PC-9 (cell line): ENCODE data around the gene CDC42BPB. TPM values are rescaled to one million over a fixed set of nuclear protein-coding genes. Genes with fewer than 3 reads are reported as not detected.

Source experiments
- BruUV-seq: library from RNA; stranded (reverse); fragments of 400-500 nt; replicated peaks from 2 replicates; lab custom pipeline; 2021; lab: Mats Ljungman, UMichigan
- CTCF ChIA-PET: fragments of 300-600 bp; sonication (Branson Sonifier 250); formaldehyde crosslinking; loops from one replicate; lab custom pipeline; 2022; ENCODE audit warnings: antibody characterized with exemption; lab: Charles Lee
- POLR2A ChIA-PET: fragments of 300-600 bp; sonication (Branson Sonifier 250); formaldehyde crosslinking; loops from one replicate; lab custom pipeline; 2022; ENCODE audit warnings: antibody characterized with exemption; ENCODE audit not compliant: unreplicated experiment; lab: Charles Lee
- DNase-seq, 2 experiments: peaks; one replicate each; pipeline versions ENCODE4 v3.0.0 to v3.0.0-alpha.2; 2015 to 2022; ENCODE audit warnings: mixed read lengths in 1 of 2
- H2AFZ ChIP-seq: fragments of 200-600 bp; sonication (generic); 2 replicates; pipeline ENCODE4 v1.8.1; 2017; ENCODE audit warnings: antibody characterized with exemption
- H3F3A ChIP-seq: fragments of 200-600 bp; sonication (generic); 2 replicates; pipeline ENCODE4 v1.8.1; 2017; ENCODE audit warnings: antibody characterized with exemption, mild to moderate bottlenecking, low read depth; ENCODE audit not compliant: insufficient read depth
- H3K27ac ChIP-seq: fragments of 200-600 bp; sonication (generic); 2 replicates; pipeline ENCODE4 v1.6.1; 2016; ENCODE audit warnings: mixed run types
- H3K27me3 ChIP-seq: fragments of 200-600 bp; sonication (generic); 2 replicates; pipeline ENCODE4 v1.6.1; 2016; ENCODE audit warnings: low read depth, mixed run types; ENCODE audit not compliant: insufficient read depth
- H3K36me3 ChIP-seq: fragments of 200-600 bp; sonication (generic); 2 replicates; pipeline ENCODE4 v1.6.1; 2016; ENCODE audit warnings: low read depth, mixed run types
- H3K4me1 ChIP-seq: fragments of 200-600 bp; sonication (generic); replicated peaks from 2 replicates; pipeline ENCODE4 v1.6.1; 2016; ENCODE audit warnings: mixed run types; ENCODE audit not compliant: insufficient read depth
- H3K4me2 ChIP-seq: fragments of 200-600 bp; sonication (generic); 2 replicates; pipeline ENCODE4 v1.6.1; 2017; ENCODE audit warnings: mixed run types
- H3K4me3 ChIP-seq: fragments of 200-600 bp; sonication (generic); 2 replicates; pipeline ENCODE4 v1.6.1; 2016; ENCODE audit warnings: mixed run types
- H3K79me2 ChIP-seq: fragments of 200-600 bp; sonication (generic); 2 replicates; pipeline ENCODE4 v1.6.1; 2017; ENCODE audit warnings: low read depth, mixed run types
- H3K9me2 ChIP-seq: fragments of 200-600 bp; sonication (generic); 2 replicates; pipeline ENCODE4 v1.8.1; 2017; ENCODE audit warnings: mild to moderate bottlenecking; ENCODE audit not compliant: insufficient read depth
- H3K9me3 ChIP-seq: fragments of 200-600 bp; sonication (generic); 2 replicates; pipeline ENCODE4 v1.8.1; 2016; ENCODE audit warnings: low read depth; ENCODE audit not compliant: insufficient read depth
- H4K20me1 ChIP-seq: fragments of 200-600 bp; sonication (generic); 2 replicates; pipeline ENCODE4 v1.8.1; 2017; ENCODE audit not compliant: insufficient read depth
- EZH2 ChIP-seq: fragments of 200-600 bp; sonication (generic); IDR thresholded peaks from 2 replicates; pipeline ENCODE4 v1.8.0; 2017; ENCODE audit warnings: antibody characterized with exemption, low read depth
- intact Hi-C: fragments of 100-400 bp; cut with micrococcal nuclease; formaldehyde crosslinking; loops from one replicate; pipeline ENCODE4 v1.10.0; 2022; ENCODE audit not compliant: unreplicated experiment
- total RNA-seq: library from RNA; stranded (reverse); gene quantifications from 2 replicates; pipeline ENCODE4 v1.2.3, GENCODE V29; 2021
- TF ChIP-seq, protein P1 (sequence below): fragments of 200-600 bp; sonication (generic); conservative IDR thresholded peaks from 2 replicates; pipeline ENCODE4 v1.6.1; 2017; ENCODE audit warnings: mixed run types, antibody characterized with exemption, mild to moderate bottlenecking, moderate library complexity

Gene CDC42BPB
- total RNA-seq, 1 experiment from 2014 or later = 203 TPM

DNA sequence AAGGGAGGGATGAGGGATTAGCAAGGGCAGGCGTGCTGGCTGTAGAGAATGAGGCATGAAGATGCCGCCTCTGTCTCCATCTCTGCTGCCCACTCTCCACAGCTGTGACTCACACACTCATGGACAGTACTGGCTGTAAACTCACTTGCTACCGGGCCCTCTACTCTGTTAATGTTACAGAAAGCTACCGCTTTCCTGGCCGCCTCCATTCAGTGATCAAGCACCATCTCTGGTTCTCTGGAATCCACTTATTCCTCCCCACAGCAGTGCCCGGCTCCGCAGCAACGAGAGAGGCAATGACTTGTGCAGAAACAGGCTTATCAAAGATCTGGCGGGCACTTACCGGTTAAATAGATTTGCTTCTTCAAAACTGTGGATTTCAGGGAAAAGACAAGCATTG lies 100.1 kb downstream of the CDC42BPB start:
- no peak overlapping the region for H3K27ac ChIP-seq
- CTCF ChIA-PET = no interaction called here
- H4K20me1 ChIP-seq = peaks cover 10% of the 10 kb centered on the region
- H3K27me3 ChIP-seq = no peaks in the 10 kb centered on the region
- no peaks in the 10 kb centered on the region for H3K4me1 ChIP-seq
- DNase-seq = no peak
- H3K9me2 ChIP-seq = no peaks in the 10 kb centered on the region
- H3K9me3 ChIP-seq = no peaks in the 10 kb centered on the region
- H2AFZ ChIP-seq = no peak overlapping the region
- H3F3A ChIP-seq = peaks cover 21% of the 10 kb centered on the region
- H3K36me3 ChIP-seq = peaks cover 64% of the 10 kb centered on the region
- POLR2A ChIA-PET = no interaction called here
- H3K4me3 ChIP-seq = no peak overlapping the region
- intact Hi-C loops = no loop called here
- H3K79me2 ChIP-seq = no peaks in the 10 kb centered on the region
- no TSS peak for BruUV-seq
- no peak overlapping the region for H3K4me2 ChIP-seq
- TF ChIP-seq, protein P1, sequence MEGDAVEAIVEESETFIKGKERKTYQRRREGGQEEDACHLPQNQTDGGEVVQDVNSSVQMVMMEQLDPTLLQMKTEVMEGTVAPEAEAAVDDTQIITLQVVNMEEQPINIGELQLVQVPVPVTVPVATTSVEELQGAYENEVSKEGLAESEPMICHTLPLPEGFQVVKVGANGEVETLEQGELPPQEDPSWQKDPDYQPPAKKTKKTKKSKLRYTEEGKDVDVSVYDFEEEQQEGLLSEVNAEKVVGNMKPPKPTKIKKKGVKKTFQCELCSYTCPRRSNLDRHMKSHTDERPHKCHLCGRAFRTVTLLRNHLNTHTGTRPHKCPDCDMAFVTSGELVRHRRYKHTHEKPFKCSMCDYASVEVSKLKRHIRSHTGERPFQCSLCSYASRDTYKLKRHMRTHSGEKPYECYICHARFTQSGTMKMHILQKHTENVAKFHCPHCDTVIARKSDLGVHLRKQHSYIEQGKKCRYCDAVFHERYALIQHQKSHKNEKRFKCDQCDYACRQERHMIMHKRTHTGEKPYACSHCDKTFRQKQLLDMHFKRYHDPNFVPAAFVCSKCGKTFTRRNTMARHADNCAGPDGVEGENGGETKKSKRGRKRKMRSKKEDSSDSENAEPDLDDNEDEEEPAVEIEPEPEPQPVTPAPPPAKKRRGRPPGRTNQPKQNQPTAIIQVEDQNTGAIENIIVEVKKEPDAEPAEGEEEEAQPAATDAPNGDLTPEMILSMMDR = no peak
- TF ChIP-seq EZH2 = no peak

GRCh38 chr14:102955636-102956408 lies 101.5 kb downstream of the CDC42BPB start:
- intact Hi-C loops = no loop called here
- ChIA-PET CTCF (no interaction called here), POLR2A (no interaction called here)
- Histone ChIP-seq H3F3A (peaks cover 23% of the 10 kb centered on the region), H3K4me1 (no peaks in the 10 kb centered on the region), H4K20me1 (peaks cover 11% of the 10 kb centered on the region), H2AFZ (no peak overlapping the region), H3K27me3 (no peaks in the 10 kb centered on the region), H3K4me3 (no peak overlapping the region), H3K4me2 (no peak overlapping the region), H3K9me2 (no peaks in the 10 kb centered on the region), H3K79me2 (no peaks in the 10 kb centered on the region), H3K9me3 (no peaks in the 10 kb centered on the region), H3K27ac (no peak overlapping the region), H3K36me3 (peaks cover 69% of the 10 kb centered on the region)
- no peak for DNase-seq
- no TSS peak for BruUV-seq
- TF ChIP-seq, protein P1 = no peak

DNA sequence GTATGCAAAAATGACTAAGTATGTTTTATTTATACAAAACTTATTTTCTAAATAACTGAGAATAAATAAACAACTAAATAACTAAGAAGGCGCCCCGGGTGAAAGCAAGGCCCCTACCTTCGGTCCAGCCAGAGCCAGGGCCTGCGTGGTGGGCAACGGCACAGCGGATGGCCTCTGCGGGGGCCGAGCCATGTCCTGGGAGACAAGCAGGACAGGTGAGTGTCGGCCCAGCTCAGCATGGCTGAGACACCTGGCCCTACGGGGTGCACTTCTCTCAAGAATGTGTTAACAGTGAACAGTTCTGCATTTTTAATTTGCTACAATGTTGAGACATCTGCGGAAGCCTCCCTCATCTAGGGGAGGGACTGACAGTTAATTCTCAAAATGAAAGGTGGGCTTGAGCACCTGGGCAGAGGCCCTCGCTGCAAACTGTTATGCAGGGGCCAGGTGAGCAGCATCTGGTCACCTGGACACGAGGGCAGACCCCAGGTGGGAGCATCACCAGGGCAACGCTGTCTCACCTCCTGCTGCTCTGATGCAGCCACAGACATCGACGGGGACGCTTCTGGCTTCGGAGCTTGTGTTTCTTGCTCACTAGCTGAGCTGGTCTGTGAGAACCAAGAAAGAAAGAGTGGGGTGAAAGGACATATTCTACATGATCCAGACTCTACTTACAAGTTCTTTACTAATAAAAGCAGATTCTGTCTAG lies 103.1 kb downstream of the CDC42BPB start:
- Histone ChIP-seq H3K36me3 (peaks cover 71% of the 10 kb centered on the region), H3K4me1 (no peaks in the 10 kb centered on the region), H4K20me1 (peaks cover 11% of the 10 kb centered on the region), H3K4me2 (no peak overlapping the region), H3K27ac (no peak overlapping the region), H3F3A (peaks cover 13% of the 10 kb centered on the region), H3K79me2 (no peaks in the 10 kb centered on the region), H3K9me3 (no peaks in the 10 kb centered on the region), H3K27me3 (no peaks in the 10 kb centered on the region), H3K9me2 (no peaks in the 10 kb centered on the region), H3K4me3 (no peak overlapping the region), H2AFZ (no peak overlapping the region)
- ChIA-PET CTCF (interaction anchor here (0.6 kb wide), 1 partner anchor 512 kb away, joined by 3 read pairs; no protein-coding TSS in a partner anchor), POLR2A (no interaction called here)
- no TSS peak for BruUV-seq
- DNase-seq = no peak
- intact Hi-C loops = no loop called here
- TF ChIP-seq EZH2 = no peak
- TF ChIP-seq, protein P1 = no peak
